H1 (cell line): Measurements from ENCODE around the gene PLEKHG5. TPM values are rescaled to one million over a fixed set of nuclear protein-coding genes. Genes with fewer than 3 reads are reported as not detected.

ENCODE experiments used
- CTCF ChIA-PET: fragments of 300-600 bp; sonication (Branson Sonifier 250); formaldehyde crosslinking; loops from one replicate; lab custom pipeline; 2021; ENCODE audit not compliant: partially characterized antibody; lab: Charles Lee
- POLR2A ChIA-PET: fragments of 300-600 bp; sonication (Branson Sonifier 250); formaldehyde crosslinking; loops from one replicate; lab custom pipeline; 2021; ENCODE audit warnings: inconsistent platforms; ENCODE audit not compliant: partially characterized antibody; lab: Charles Lee
- DNase-seq, 2 experiments: peaks; one replicate each; pipeline versions ENCODE4 v3.0.0 to v3.0.0-alpha.2; 2010 to 2022; ENCODE audit warnings: low spot score in 2 of 2, low read depth in 1 of 2, mixed read lengths in 1 of 2
- FAIRE-seq: peaks from 2 replicates; lab custom pipeline; 2011; peaks lifted over from hg19 to GRCh38; lab: Jason Lieb, UNC
- H2AFZ ChIP-seq: 2 replicates; pipeline ENCODE4 v1.8.1; 2012; ENCODE audit warnings: low read length, inconsistent platforms
- H2AK5ac ChIP-seq: 2 replicates; pipeline ENCODE4 v1.6.1; 2013; ENCODE audit warnings: low read depth, low read length
- H2BK120ac ChIP-seq: replicated peaks from 2 replicates; pipeline ENCODE3; 2013; ENCODE audit warnings: low read depth, low read length, inconsistent platforms
- H2BK12ac ChIP-seq: 2 replicates; pipeline ENCODE4 v1.6.1; 2013; ENCODE audit warnings: low read depth, low read length
- H2BK15ac ChIP-seq: 2 replicates; pipeline ENCODE4 v1.6.1; 2013; ENCODE audit warnings: low read length
- H2BK20ac ChIP-seq: 2 replicates; pipeline ENCODE4 v1.6.1; 2013; ENCODE audit warnings: low read length
- H2BK5ac ChIP-seq: 2 replicates; pipeline ENCODE4 v1.6.1; 2013; ENCODE audit warnings: low read depth, low read length
- H3K14ac ChIP-seq: 2 replicates; pipeline ENCODE4 v1.6.1; 2013; ENCODE audit warnings: inconsistent platforms; ENCODE audit not compliant: insufficient read length
- H3K18ac ChIP-seq: 2 replicates; pipeline ENCODE4 v1.6.1; 2013; ENCODE audit warnings: low read length; ENCODE audit errors: extremely low read depth
- H3K23ac ChIP-seq: 2 replicates; pipeline ENCODE4 v1.6.1; 2013; ENCODE audit warnings: inconsistent platforms; ENCODE audit not compliant: insufficient read length
- H3K23me2 ChIP-seq: 2 replicates; pipeline ENCODE4 v1.6.1; 2013; ENCODE audit warnings: low read depth, low read length
- H3K27ac ChIP-seq: 2 replicates; pipeline ENCODE4 v1.6.1; 2011; ENCODE audit warnings: low read depth, low read length, inconsistent platforms
- H3K27me3 ChIP-seq, 4 experiments: replicated peaks in 1 of 4; 1 replicate in 1 of 4; 2 replicates in 3 of 4; pipeline versions ENCODE4 v1.6.1 to v1.8.1; 2011 to 2013; ENCODE audit warnings: low read length in 3 of 4, mild to moderate bottlenecking in 3 of 4, inconsistent platforms in 2 of 4, mixed read lengths in 2 of 4, moderate library complexity in 1 of 4; ENCODE audit not compliant: control insufficient read depth in 3 of 4, insufficient read depth in 3 of 4; ENCODE audit errors: extremely low read depth in 1 of 4
- H3K36me3 ChIP-seq, 4 experiments: 2 replicates each; pipeline versions ENCODE4 v1.6.1 to v1.8.1; 2011 to 2013; ENCODE audit warnings: mild to moderate bottlenecking in 4 of 4, low read length in 3 of 4, moderate library complexity in 2 of 4, control low read depth in 1 of 4, inconsistent platforms in 1 of 4; ENCODE audit not compliant: insufficient read depth in 4 of 4, control insufficient read depth in 2 of 4
- H3K4ac ChIP-seq: replicated peaks from 2 replicates; pipeline ENCODE3; 2013; ENCODE audit warnings: low read length, low read depth, mixed read lengths, inconsistent platforms; ENCODE audit not compliant: insufficient read length
- H3K4me1 ChIP-seq, 4 experiments: replicated peaks in 1 of 4; 1 replicate in 1 of 4; 2 replicates in 3 of 4; pipeline versions ENCODE4 v1.6.1 to v1.8.1; 2011 to 2013; ENCODE audit warnings: low read length in 3 of 4, inconsistent platforms in 2 of 4, mixed read lengths in 1 of 4; ENCODE audit not compliant: insufficient read depth in 4 of 4, control insufficient read depth in 3 of 4
- H3K4me2 ChIP-seq, 2 experiments: 2 replicates each; pipeline versions ENCODE4 v1.6.1 to v1.8.1; 2011 to 2013; ENCODE audit warnings: low read depth in 2 of 2, low read length in 2 of 2, control low read depth in 1 of 2, inconsistent platforms in 1 of 2, mild to moderate bottlenecking in 1 of 2; ENCODE audit not compliant: insufficient read depth in 1 of 2
- H3K4me3 ChIP-seq, 4 experiments: fragments of 200-600, 300-600 bp in 1 of 4; sonication (generic), shearing (Covaris generic), sonication (Bioruptor Twin) in 1 of 4; 2 replicates each; pipeline versions ENCODE4 v1.5.1 to v1.8.1; 2011 to 2016; ENCODE audit warnings: low read length in 4 of 4, low read depth in 3 of 4, control low read depth in 2 of 4, inconsistent platforms in 2 of 4, mild to moderate bottlenecking in 2 of 4, mixed read lengths in 1 of 4, moderate library complexity in 1 of 4; ENCODE audit not compliant: insufficient read depth in 2 of 4; ENCODE audit errors: extremely low read depth in 1 of 4
- H3K56ac ChIP-seq: replicated peaks from 2 replicates; pipeline ENCODE3; 2013; ENCODE audit warnings: low read depth, mild to moderate bottlenecking, mixed read lengths, low read length, inconsistent platforms; ENCODE audit not compliant: insufficient read length
- H3K79me1 ChIP-seq: 2 replicates; pipeline ENCODE4 v1.6.1; 2013; ENCODE audit warnings: low read depth, low read length, control low read depth
- H3K79me2 ChIP-seq, 2 experiments: 2 replicates each; pipeline versions ENCODE4 v1.6.1 to v1.8.1; 2012 to 2013; ENCODE audit warnings: low read length in 2 of 2, mild to moderate bottlenecking in 2 of 2, inconsistent platforms in 1 of 2; ENCODE audit not compliant: insufficient read depth in 2 of 2, control insufficient read depth in 1 of 2
- H3K9ac ChIP-seq, 4 experiments: replicated peaks in 1 of 4; 1 replicate in 1 of 4; 2 replicates in 3 of 4; pipeline versions ENCODE4 v1.6.1 to v1.8.1; 2011 to 2013; ENCODE audit warnings: low read depth in 3 of 4, low read length in 3 of 4, control low read depth in 2 of 4, mild to moderate bottlenecking in 2 of 4, moderate library complexity in 2 of 4, inconsistent platforms in 1 of 4; ENCODE audit errors: extremely low read depth in 1 of 4
- H3K9me3 ChIP-seq, 2 experiments: 2 replicates each; pipeline versions ENCODE4 v1.6.1 to v1.8.1; 2012 to 2013; ENCODE audit warnings: mild to moderate bottlenecking in 2 of 2, moderate library complexity in 2 of 2, control low read depth in 1 of 2, inconsistent platforms in 1 of 2, low read depth in 1 of 2, low read length in 1 of 2, mixed read lengths in 1 of 2; ENCODE audit not compliant: insufficient read depth in 2 of 2
- H4K20me1 ChIP-seq, 2 experiments: replicated peaks in 1 of 2; 2 replicates each; pipeline versions ENCODE3 to v1.8.1; 2011 to 2013; ENCODE audit warnings: inconsistent platforms in 2 of 2, low read length in 2 of 2, mild to moderate bottlenecking in 1 of 2; ENCODE audit not compliant: insufficient read depth in 2 of 2, control insufficient read depth in 1 of 2
- H4K5ac ChIP-seq: 2 replicates; pipeline ENCODE4 v1.6.1; 2013; ENCODE audit warnings: low read length, low read depth, mixed read lengths, inconsistent platforms; ENCODE audit not compliant: insufficient read length
- H4K8ac ChIP-seq: 2 replicates; pipeline ENCODE4 v1.8.0; 2013; ENCODE audit warnings: mild to moderate bottlenecking, moderate library complexity, low read length, inconsistent platforms; ENCODE audit not compliant: insufficient read depth; ENCODE audit errors: extremely low read depth
- H4K91ac ChIP-seq: replicated peaks from 2 replicates; pipeline ENCODE3; 2013; ENCODE audit warnings: low read length, mixed read lengths, inconsistent platforms; ENCODE audit not compliant: insufficient read length
- BCL11A ChIP-seq, 2 experiments: IDR thresholded peaks; one replicate each; pipeline ENCODE4 v1.6.1; 2011; ENCODE audit warnings: low read depth in 2 of 2, low read length in 2 of 2, mild to moderate bottlenecking in 2 of 2
- CEBPB ChIP-seq: IDR thresholded peaks from 2 replicates; pipeline ENCODE4 v1.6.1; 2012; ENCODE audit warnings: low read depth, low read length
- CHD1 ChIP-seq: IDR thresholded peaks from 2 replicates; pipeline ENCODE4 v1.6.1; 2012; ENCODE audit warnings: low read depth, low read length, improper control_type of control experiment
- CTBP2 ChIP-seq: IDR thresholded peaks from 2 replicates; pipeline ENCODE4 v1.7.0; 2011; ENCODE audit warnings: borderline replicate concordance, mild to moderate bottlenecking, moderate library complexity, mixed read lengths, low read length; ENCODE audit not compliant: insufficient read depth, insufficient read length
- EGR1 ChIP-seq: IDR thresholded peaks from 2 replicates; pipeline ENCODE4 v1.6.1; 2011; ENCODE audit warnings: low read depth, low read length, borderline replicate concordance
- KDM4A ChIP-seq: IDR thresholded peaks from one replicate; pipeline ENCODE4 v1.7.1; 2012; ENCODE audit warnings: low read depth, mild to moderate bottlenecking, moderate library complexity, low read length, inconsistent platforms; ENCODE audit not compliant: severe bottlenecking
- KDM5A ChIP-seq: fragments of 200-600 bp; IDR thresholded peaks from 2 replicates; pipeline ENCODE4 v1.7.1; 2012; ENCODE audit warnings: mild to moderate bottlenecking, low read length, inconsistent platforms, mixed read lengths
- RNF2 ChIP-seq: fragments of 200-900, 300-1000 bp; sonication (generic); IDR thresholded peaks from 2 replicates; pipeline ENCODE4 v1.7.1; 2016; ENCODE audit warnings: borderline replicate concordance, low read depth, mild to moderate bottlenecking, antibody characterized with exemption, low read length; ENCODE audit not compliant: poor library complexity, severe bottlenecking; ENCODE audit errors: missing control alignments
- SIN3A ChIP-seq, 2 experiments: IDR thresholded peaks in 1 of 2; conservative IDR thresholded peaks in 1 of 2; 2 replicates each; pipeline ENCODE4 v1.6.1; 2011 to 2012; ENCODE audit warnings: low read length in 2 of 2, improper control_type of control experiment in 1 of 2, low read depth in 1 of 2, mild to moderate bottlenecking in 1 of 2
- SIRT6 ChIP-seq: IDR thresholded peaks from one replicate; pipeline ENCODE4 v1.7.1; 2012; ENCODE audit warnings: low read length, inconsistent platforms
- WGBS, 2 experiments: shearing (Covaris generic) in 1 of 2; methylation state at CpG; one replicate each; pipeline versions ENCODE4 v1.1.6 to v1.1.7; 2013 to 2015; ENCODE audit warnings: low lambda C conversion rate in 2 of 2, mixed read lengths in 2 of 2, inconsistent platforms in 1 of 2, low coverage in 1 of 2, missing lambda C conversion rate in 1 of 2; ENCODE audit not compliant: insufficient replicate concordance in 2 of 2, insufficient coverage in 1 of 2, insufficient read length in 1 of 2; ENCODE audit errors: extremely low coverage in 1 of 2, missing lambda C conversion rate in 1 of 2; 5-methylcytosine and 5-hydroxymethylcytosine counted together
- polyA plus RNA-seq, 7 experiments: library from polyadenylated mRNA; depleted of rRNA in 3 of 7; stranded (reverse) in 5 of 7; unstranded in 2 of 7; fragments of >200 nt in 5 of 7; fragments of 200-250 nt in 2 of 7; gene quantifications; 1 replicate in 5 of 7; 2 replicates in 1 of 7; 4 replicates in 1 of 7; pipeline versions ENCODE4 v1.2.1 to v1.2.3, GENCODE V29; 2011 to 2013; ENCODE audit warnings: missing spikeins in 2 of 7, mixed read lengths in 2 of 7
- total RNA-seq: library from RNA; stranded (reverse); fragmentation: NEBNext Ultra II Directional; extraction: Animal tissue kit (Norgen Biotek cat#: 25700); gene quantifications from 2 replicates; pipeline ENCODE4 v1.2.1, GENCODE V29; 2021

PLEKHG5 gene
- total and polyA plus RNA-seq, 2 of the 8 experiments (the other 6 are each of a cell fraction or from before 2014, with no cell fraction given) = 10.4 to 13.8 TPM

- ChIA-PET CTCF (interaction anchor here (0.8 to 6.0 kb wide), 19 partner anchors 9 to 374 kb away, joined by 3 to 75 read pairs (median 5); partner anchors contain the start of genes HES2, PLEKHG5 and TNFRSF25), POLR2A (interaction anchor here (0.6 to 12.2 kb wide), 10 partner anchors 8 to 148 kb away, joined by 3 to 123 read pairs (median 3); partner anchors contain the start of genes PLEKHG5 and TNFRSF25)
- H4K8ac ChIP-seq = peak overlapping the region; percentile 92
- H3K79me1 ChIP-seq = no peaks in the 10 kb centered on the region
- H2BK20ac ChIP-seq = no peak overlapping the region
- H3K36me3 ChIP-seq = no peaks in the 10 kb centered on the region; a peak in 1 of 8 replicates
- H2BK12ac ChIP-seq = no peak overlapping the region
- H2BK15ac ChIP-seq = 0 out of 2 replicates have a peak overlapping the region, but pooled peaks have one; percentile 31
- H3K79me2 ChIP-seq = no peaks in the 10 kb centered on the region
- H2BK120ac ChIP-seq = no peak overlapping the region
- no peak for DNase-seq
- no peak overlapping the region for H3K4ac ChIP-seq
- no peaks in the 10 kb centered on the region; a peak in 1 of 4 replicates for H3K9me3 ChIP-seq
- no peak overlapping the region for H3K23ac ChIP-seq
- H3K14ac ChIP-seq = no peak overlapping the region
- H4K20me1 ChIP-seq = no peaks in the 10 kb centered on the region
- H3K4me1 ChIP-seq = peaks cover 0 to 20% (median 10%) of the 10 kb centered on the region in 4 experiments; a peak in 5 of 7 replicates
- peaks cover 3% of the 10 kb centered on the region; the same call in 1 of the 2 replicates for H3K23me2 ChIP-seq
- no peak overlapping the region for H3K9ac ChIP-seq
- H3K4me3 ChIP-seq = peak overlapping the region in 1 of 4 experiments; percentile 44; a peak in 2 of 8 replicates
- no peak overlapping the region for H3K56ac ChIP-seq
- no peak overlapping the region for H2AK5ac ChIP-seq
- peak overlapping the region; percentile 8 to 64; a peak in 2 of 4 replicates for H3K4me2 ChIP-seq
- FAIRE-seq = no peak
- no peak overlapping the region for H3K27ac ChIP-seq
- H4K5ac ChIP-seq = no peak overlapping the region
- peaks cover 5 to 37% (median 21%) of the 10 kb centered on the region in 4 experiments; a peak in 6 of 7 replicates for H3K27me3 ChIP-seq
- WGBS, 2 experiments = 19% methylated on average over 104 of the region's 115 CpGs; no CpG with 5 or more reads in 1 of the 2 experiments
- H2BK5ac ChIP-seq = no peak overlapping the region
- H4K91ac ChIP-seq = no peak overlapping the region
- H3K18ac ChIP-seq = no peak overlapping the region
- peak overlapping the region; percentile 59; the same call in 1 of the 2 replicates for H2AFZ ChIP-seq
- TF ChIP-seq EGR1 (no peak), CHD1 (no peak), SIRT6 (no peak), KDM5A (no peak), RNF2 (no peak), CEBPB (no peak), KDM4A (peak; percentile 51), SIN3A (conservative IDR thresholded peaks at IDR 0.05 in 1 of 2, IDR thresholded peaks at IDR 0.05 in 1 of 2; ENCODE audit: low read depth in 1 of 2, low read length in 2 of 2) (no peak), BCL11A (IDR thresholded peaks at IDR 0.05; ENCODE audit: low read depth in 2 of 2, low read length in 2 of 2) (no peak), CTBP2 (no peak)
Measured at GRCh38 chr1:6454856-6455751, 36.4 kb downstream of the PLEKHG5 start.
